ENCODE data around the gene ASPG.

DNA sequence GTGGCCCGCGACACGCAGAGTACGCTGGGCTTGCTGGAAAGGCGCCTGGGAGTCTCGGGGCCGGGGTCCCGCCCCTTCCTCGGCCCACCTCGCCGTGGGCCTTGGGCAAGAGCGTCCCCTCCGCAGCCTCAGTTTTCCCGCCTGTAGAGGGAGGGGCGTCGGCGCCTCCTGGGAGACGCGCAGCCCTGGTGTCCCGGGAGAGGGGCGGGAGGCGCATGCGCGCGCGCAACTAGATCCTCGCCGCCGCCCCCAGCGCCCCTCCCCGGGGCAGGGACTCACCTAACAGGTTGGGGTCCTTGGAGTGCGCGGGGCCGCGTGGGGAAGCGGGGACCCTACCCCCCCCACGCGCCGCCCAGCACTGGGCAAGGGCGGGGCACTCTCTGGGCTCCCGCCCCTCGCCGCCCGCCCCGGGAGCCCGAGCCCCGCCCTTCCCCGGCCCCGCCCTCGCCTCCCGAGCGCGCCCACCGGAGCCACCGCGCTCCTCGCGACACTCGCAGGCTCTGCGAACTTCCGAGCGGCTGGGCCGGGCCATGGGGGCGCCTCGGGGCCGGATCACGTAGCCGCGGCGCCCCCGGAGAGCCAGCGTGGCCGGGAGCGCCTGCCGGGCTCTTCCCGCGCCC lies 52.7 kb downstream of the ASPG start, which contains the start of gene KIF26A:
- TF ChIP-seq POLR2A (IDR thresholded peaks at IDR 0.05; ENCODE audit: low read depth, low read length) = no peak
- TF ChIP-seq POLR2AphosphoS5 (IDR thresholded peaks at IDR 0.05; ENCODE audit: low read depth, low read length) = no peak
